ENCODE results near the gene PROK1. TPM values are rescaled to one million over a fixed set of nuclear protein-coding genes. Genes with fewer than 3 reads are reported as not detected.
"Not testable (repeated sequence)": the region's sequence is repeated elsewhere in the genome, so short reads cannot be mapped to it uniquely, and the experiment has no call there.

The PROK1 gene
- total RNA-seq, 4 donors from 2014 or later: 0.38 to 2.8 (median 1.6) TPM

- no peaks in the 10 kb centered on the region for H3K9me3 ChIP-seq
- H3K4me3 ChIP-seq: no peak overlapping the region
- peaks cover 0 to 3% of the 10 kb centered on the region in 2 donors for H3K4me1 ChIP-seq
- H3K27me3 ChIP-seq: no peaks in the 10 kb centered on the region
- TF ChIP-seq CTCF (IDR thresholded peaks at IDR 0.05 in 4 of 5, conservative IDR thresholded peaks at IDR 0.05 in 1 of 5) (no peak), POLR2A (IDR thresholded peaks at IDR 0.05) (no peak)
- in situ Hi-C loops (cut with MboI; ENCODE audit: low sequenced_read_pairs in 4 of 4): no loop called here
- DNase-seq: no peak
- intact Hi-C loops (cut with DNase I; ENCODE audit: low total_unique reads): no loop called here
- H3K27ac ChIP-seq: no peak overlapping the region
- ATAC-seq: no peak
- H3K36me3 ChIP-seq: no peaks in the 10 kb centered on the region
These were observed 14.3 kb upstream of the PROK1 start for GRCh38 chr1:110436635-110437034.

GRCh38 chr1:110437645-110438299 lies 13.2 kb upstream of the PROK1 start:
- H3K27me3 ChIP-seq; H3K36me3 ChIP-seq; in situ Hi-C loops (cut with MboI; ENCODE audit: low sequenced_read_pairs in 4 of 4); intact Hi-C loops (cut with DNase I; ENCODE audit: low total_unique reads); ATAC-seq; H3K9me3 ChIP-seq; H3K4me3 ChIP-seq; H3K4me1 ChIP-seq; DNase-seq; H3K27ac ChIP-seq: not testable (repeated sequence)

- no peak overlapping the region for H3K4me3 ChIP-seq
- H3K27me3 ChIP-seq: no peaks in the 10 kb centered on the region
- no peaks in the 10 kb centered on the region for H3K9me3 ChIP-seq
- ATAC-seq (no peak), DNase-seq (no peak)
- no peak overlapping the region for H3K27ac ChIP-seq
- in situ Hi-C loops (cut with MboI; ENCODE audit: low sequenced_read_pairs in 4 of 4): no loop called here
- intact Hi-C loops (cut with DNase I; ENCODE audit: low total_unique reads): no loop called here
- no peaks in the 10 kb centered on the region for H3K36me3 ChIP-seq
- TF ChIP-seq CTCF (IDR thresholded peaks at IDR 0.05 in 4 of 5, conservative IDR thresholded peaks at IDR 0.05 in 1 of 5): no peak
- TF ChIP-seq POLR2A (IDR thresholded peaks at IDR 0.05): no peak
- peaks cover 0 to 3% of the 10 kb centered on the region in 2 donors for H3K4me1 ChIP-seq
These were observed 12.1 kb upstream of the PROK1 start for GRCh38 chr1:110438893-110439292.

GRCh38 chr1:110439873-110440272 lies 11.1 kb upstream of the PROK1 start:
- ATAC-seq; H3K9me3 ChIP-seq; H3K4me1 ChIP-seq; in situ Hi-C loops (cut with MboI; ENCODE audit: low sequenced_read_pairs in 4 of 4); DNase-seq; H3K27ac ChIP-seq; intact Hi-C loops (cut with DNase I; ENCODE audit: low total_unique reads); H3K4me3 ChIP-seq; H3K27me3 ChIP-seq; H3K36me3 ChIP-seq: not testable (repeated sequence)

GRCh38 chr1:110440877-110441276 lies 10.1 kb upstream of the PROK1 start:
- TF ChIP-seq POLR2A (IDR thresholded peaks at IDR 0.05) (no peak), CTCF (IDR thresholded peaks at IDR 0.05 in 4 of 5, conservative IDR thresholded peaks at IDR 0.05 in 1 of 5) (no peak)

GRCh38 chr1:110441888-110442287 lies 9.1 kb upstream of the PROK1 start:
- H3K4me1 ChIP-seq: no peaks in the 10 kb centered on the region
- H3K36me3 ChIP-seq: no peaks in the 10 kb centered on the region
- DNase-seq: no peak
- intact Hi-C loops (cut with DNase I; ENCODE audit: low total_unique reads): no loop called here
- no peaks in the 10 kb centered on the region for H3K27me3 ChIP-seq
- H3K27ac ChIP-seq: no peak overlapping the region
- TF ChIP-seq CTCF (IDR thresholded peaks at IDR 0.05 in 4 of 5, conservative IDR thresholded peaks at IDR 0.05 in 1 of 5): no peak
- no peak for ATAC-seq
- no peaks in the 10 kb centered on the region for H3K9me3 ChIP-seq
- no peak overlapping the region for H3K4me3 ChIP-seq
- in situ Hi-C loops (cut with MboI; ENCODE audit: low sequenced_read_pairs in 4 of 4): no loop called here

More at GRCh38 chr1:110440877-110441276, 10.1 kb upstream of the PROK1 start:
- peak overlapping the region in 1 of 4 donors; percentile 18 for H3K27ac ChIP-seq
- in situ Hi-C loops (cut with MboI; ENCODE audit: low sequenced_read_pairs in 4 of 4): no loop called here
- H3K4me1 ChIP-seq: no peaks in the 10 kb centered on the region
- no peaks in the 10 kb centered on the region for H3K9me3 ChIP-seq
- intact Hi-C loops (cut with DNase I; ENCODE audit: low total_unique reads): no loop called here
- no peaks in the 10 kb centered on the region for H3K36me3 ChIP-seq
- DNase-seq (peak in 1 of 2 donors; percentile 57), ATAC-seq (peak; percentile 27 to 45)
- H3K4me3 ChIP-seq: no peak overlapping the region
- H3K27me3 ChIP-seq: no peaks in the 10 kb centered on the region

Data from gastrocnemius medialis (tissue), 4 donors.